ENCODE measurements around the gene FCGR3A.
A peak's percentile ranks its signal among the peaks of the same experiment; 100 is the strongest.
"Not testable (repeated sequence)": the region's sequence is repeated elsewhere in the genome, so short reads cannot be mapped to it uniquely, and the experiment has no call there.

FCGR3A gene

DNA sequence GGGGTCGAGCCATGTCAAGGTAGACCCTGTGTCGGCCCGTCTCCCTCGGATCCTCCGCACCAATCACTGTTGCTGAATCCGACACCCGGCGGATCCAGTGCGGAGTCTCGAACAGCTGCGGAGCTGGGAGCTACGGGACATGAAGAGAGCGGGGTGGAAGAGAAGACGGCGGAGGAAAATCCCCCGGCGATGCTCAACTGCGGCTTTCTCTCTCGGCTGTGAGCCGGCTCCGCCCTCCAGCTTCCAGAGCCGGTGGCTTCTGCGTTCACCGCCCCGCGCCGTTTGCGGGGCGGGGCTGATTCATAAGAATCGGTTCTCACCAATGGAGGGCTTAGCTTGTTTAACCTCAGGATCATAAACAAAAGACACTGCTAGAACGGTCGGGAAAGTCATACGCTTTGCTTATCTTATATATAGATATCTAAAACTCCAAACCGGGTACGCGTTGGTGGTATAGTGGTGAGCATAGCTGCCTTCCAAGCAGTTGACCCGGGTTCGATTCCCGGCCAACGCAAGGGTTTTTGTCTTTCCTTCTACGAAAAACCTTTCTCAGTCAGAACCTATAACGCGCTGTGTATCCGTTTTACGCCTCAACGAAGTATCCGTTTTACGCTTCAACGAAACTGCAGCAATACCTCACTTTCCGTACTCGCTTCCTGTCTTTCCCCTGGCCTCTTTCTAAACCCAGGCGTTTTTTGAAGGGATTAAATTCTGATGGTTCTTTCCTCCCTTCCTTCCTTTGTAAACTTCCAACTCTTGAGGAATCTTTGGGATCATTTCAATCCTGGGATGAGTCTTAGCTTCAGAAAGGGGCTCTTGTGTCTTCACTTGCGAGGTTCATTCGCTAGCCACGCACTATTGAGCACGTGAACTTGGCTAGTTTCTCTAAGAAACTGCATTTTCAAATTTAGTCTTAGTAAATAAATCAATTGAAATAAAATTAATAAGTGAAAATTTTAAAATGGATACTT lies 18.7 kb downstream of the FCGR3A start:
- peak; percentile 90 for DNase-seq (ENCODE audit: low read depth)

- not testable (repeated sequence) for DNase-seq (ENCODE audit: low read depth)
Observed at GRCh38 chr1:161530158-161530557, 19.5 kb downstream of the FCGR3A start.

DNA sequence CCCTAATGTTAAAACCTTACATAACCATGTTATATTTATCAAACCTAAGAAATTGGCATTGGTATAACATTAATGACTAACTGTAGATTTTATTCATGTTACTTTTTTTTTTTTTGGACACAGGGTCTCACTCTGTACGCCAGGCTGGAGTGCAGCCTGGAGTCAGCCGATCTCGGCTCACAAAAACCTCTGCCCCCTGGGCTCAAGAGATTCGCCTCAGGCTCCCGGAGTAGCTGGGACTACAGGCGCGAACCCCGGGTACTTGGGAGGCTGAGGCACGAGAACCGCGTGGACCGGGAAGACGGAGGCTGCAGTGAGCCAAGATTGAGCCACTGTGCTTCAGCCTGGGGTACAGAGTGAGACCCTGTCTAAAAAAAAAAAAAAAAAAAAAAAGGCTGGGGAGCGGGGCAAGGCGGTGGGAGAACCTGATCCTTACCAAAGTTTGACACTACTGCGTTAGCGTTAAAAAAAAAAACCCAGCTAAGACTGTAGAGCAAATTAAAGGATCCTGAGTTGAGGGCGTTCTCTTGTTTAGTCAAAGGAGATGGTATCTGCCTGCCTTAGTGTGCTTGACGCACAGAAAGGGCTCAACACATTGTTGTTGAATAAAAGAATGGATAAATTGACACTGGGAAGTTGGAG lies 20.0 kb downstream of the FCGR3A start:
- DNase-seq (ENCODE audit: low read depth) = not testable (repeated sequence)

DNA sequence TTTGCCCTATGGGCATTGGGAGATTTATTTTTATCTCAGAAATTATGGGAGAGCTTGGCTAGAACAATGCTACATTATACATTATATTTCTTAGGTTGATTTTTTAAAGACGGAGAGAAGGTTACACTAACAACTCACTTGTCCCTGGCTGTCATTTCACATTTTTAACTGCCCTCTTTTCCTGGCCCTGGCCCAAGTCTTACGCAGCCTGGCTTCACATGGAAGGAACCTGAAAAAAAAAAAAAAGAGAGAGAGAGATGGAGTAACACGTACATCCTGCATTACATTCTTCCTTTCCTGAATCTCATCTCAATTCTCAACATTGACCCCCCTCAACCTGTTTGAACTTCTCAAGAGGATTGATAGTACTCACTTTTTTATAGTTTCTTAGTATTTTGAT lies 21.1 kb downstream of the FCGR3A start:
- not testable (repeated sequence) for DNase-seq (ENCODE audit: low read depth)

GRCh38 chr1:161525918-161526317 lies 23.7 kb downstream of the FCGR3A start:
- DNase-seq (ENCODE audit: low read depth) = not testable (repeated sequence)

DNA sequence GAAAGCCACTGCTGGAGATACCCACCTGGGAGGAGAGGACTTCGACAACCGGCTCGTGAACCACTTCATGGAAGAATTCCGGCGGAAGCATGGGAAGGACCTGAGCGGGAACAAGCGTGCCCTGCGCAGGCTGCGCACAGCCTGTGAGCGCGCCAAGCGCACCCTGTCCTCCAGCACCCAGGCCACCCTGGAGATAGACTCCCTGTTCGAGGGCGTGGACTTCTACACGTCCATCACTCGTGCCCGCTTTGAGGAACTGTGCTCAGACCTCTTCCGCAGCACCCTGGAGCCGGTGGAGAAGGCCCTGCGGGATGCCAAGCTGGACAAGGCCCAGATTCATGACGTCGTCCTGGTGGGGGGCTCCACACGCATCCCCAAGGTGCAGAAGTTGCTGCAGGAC lies 24.3 kb downstream of the FCGR3A start:
- not testable (repeated sequence) for DNase-seq (ENCODE audit: low read depth)

- DNase-seq (ENCODE audit: low read depth) = not testable (repeated sequence)
Observed at GRCh38 chr1:161524742-161525291, 24.8 kb downstream of the FCGR3A start.

GRCh38 chr1:161523817-161524741 lies 25.5 kb downstream of the FCGR3A start, which contains the start of gene HSPA6:
Gene HSPA6 (plus strand): TSS chr1:161524540. CDS start chr1:161524659, 119 bp downstream.
- DNase-seq (ENCODE audit: low read depth) = peak; percentile 72

DNA sequence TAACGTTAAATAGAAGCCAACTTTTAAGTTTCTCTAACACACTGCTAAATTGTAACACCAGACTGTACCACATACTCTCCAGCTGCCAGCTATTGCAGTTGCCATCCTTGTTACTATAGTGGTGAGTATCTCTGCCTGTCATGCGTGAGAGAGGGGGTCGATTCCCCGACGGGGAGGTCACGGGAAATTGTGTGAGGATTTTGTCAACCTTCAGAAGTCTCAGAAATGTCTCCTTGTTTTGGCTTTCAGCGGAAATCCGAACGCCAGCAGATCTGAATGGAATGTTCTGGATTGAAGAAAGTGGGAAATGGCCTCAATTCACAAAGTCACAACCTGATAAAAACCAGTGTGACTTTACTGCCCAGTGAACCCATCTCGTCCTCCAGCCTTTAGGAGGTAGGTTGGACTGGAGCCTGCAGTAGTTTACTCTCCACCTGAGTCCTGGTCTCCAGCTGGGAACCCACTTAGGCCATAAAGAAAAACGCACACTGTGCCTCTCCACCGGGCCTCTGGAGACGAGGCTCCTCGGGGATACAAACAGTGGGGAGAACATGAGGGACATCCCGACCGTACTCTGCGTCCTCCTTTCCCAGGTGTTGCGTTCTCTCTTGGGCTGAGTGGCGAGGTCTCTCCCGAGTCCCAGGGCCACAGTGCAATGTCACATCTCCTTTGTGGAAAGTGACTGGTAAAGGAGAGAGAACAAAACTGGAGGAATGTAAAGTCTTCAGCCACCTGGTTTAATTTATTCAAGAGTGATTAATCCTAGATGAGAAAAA lies 26.4 kb downstream of the FCGR3A start:
- DNase-seq (ENCODE audit: low read depth) = not testable (repeated sequence)

DNA sequence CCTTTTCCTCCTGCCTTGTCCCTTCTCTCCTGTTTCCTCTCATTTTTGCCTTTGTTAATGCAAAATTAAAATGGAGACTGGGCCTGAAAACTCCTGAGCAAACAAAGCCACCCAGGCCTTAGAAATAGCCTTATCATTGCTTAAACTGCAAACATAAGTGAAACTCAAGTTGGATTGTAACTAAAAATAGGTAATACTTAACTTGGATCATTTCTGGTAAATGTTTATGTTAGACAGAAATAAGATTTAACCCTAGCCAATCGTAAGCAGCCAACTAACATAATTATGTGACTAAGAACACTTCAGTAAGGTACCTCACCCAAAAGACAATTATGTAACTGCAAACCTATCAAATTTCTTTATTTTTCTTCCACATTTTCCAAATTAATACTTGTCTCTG lies 35.7 kb downstream of the FCGR3A start:
- not testable (repeated sequence) for DNase-seq (ENCODE audit: low read depth)

GRCh38 chr1:161513448-161513780 lies 36.2 kb downstream of the FCGR3A start:
- DNase-seq (ENCODE audit: low read depth) = not testable (repeated sequence)

- DNase-seq (ENCODE audit: low read depth) = not testable (repeated sequence)
Observed at GRCh38 chr1:161512636-161513447, 36.8 kb downstream of the FCGR3A start.

DNA sequence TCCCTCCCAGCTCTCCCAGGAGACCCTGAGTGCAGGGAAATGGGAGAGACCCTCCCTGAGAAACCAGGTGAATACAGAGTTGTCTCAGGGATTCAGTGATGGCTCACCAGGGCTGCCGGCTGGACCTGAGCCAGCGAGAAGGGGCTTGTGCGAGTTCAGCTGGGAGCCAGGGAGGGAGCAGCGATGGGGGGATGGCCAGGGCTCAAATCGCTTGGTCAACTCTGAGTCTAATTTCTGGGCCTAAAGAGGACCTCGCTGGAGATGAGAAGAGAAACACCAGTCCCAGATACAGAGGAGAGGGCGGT lies 37.9 kb downstream of the FCGR3A start:
- DNase-seq (ENCODE audit: low read depth) = no peak

DNA sequence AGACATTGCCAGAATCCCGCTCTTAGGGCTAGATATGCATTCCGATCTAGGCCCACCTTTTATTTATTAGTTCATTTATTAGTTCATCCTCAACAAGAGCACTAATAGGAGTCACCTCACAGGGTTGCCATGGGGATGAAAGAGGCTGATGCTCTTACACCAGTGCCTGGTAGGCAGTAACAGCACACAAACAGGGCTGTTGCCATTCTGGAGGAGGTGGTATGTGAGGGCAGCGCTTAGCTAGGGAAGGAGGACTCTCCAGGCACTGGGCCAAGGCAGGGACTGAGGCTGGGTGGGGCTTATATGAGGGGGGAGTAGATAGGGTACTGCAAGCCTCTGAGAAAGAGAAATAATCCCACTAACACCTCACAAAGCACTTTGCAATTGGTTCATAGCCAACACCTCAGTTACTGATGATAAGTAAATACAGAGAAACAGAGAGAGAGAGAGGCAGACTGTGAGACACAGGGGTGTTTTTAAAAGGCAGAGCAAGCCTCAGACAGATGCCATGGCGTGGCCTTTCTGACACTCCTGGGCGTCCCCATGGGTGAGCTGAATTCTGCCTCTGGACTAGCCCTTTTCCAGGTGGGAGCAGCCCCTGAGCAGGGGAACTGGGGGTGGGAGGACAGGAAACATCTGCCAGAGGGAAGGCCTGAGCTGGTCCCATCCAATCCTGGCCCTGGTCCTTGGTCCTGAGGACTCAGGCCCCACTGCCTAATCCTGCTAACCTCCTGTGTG lies 38.4 kb downstream of the FCGR3A start:
- DNase-seq (ENCODE audit: low read depth) = no peak

DNA sequence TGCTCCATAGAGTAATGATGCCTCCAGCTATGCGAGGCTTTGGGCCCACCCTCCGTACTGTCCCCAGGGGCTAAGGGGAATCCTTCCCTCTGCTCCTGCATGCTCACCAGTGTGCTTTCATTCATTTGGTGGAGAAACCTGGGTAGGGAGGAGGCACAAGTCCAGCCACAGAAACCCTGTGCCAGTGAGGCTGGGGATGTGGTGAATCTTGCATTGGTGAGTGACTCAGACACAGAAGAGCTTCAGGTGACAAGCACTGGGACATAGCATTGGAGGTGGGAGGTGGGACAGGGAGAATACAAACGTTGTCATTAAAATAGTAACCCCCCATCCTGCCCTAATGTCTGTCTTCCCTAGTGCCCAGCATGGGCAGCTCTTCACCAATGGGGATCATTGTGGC lies 39.1 kb downstream of the FCGR3A start:
- no peak for DNase-seq (ENCODE audit: low read depth)

- no peak for DNase-seq (ENCODE audit: low read depth)
Observed at GRCh38 chr1:161506336-161507223, 43.0 kb downstream of the FCGR3A start.

DNA sequence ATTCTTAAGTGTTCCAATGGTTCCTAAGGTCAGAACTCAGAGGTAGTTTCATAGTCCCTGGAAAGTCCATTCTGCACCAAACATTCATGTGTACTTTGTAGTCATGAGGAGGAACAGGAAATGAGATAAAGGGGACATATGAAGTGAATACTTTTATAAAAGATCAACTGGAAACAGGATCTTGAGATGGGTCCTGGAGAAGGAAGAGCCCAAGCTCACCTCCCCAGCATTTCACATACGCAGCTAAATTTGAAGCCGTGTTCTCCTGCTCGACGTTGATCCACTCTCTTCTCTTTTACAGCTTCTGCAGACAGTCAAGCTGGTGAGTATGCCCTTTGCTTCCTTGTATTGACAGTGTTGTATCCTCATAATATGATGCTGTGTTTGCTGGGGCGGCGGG lies 43.9 kb downstream of the FCGR3A start:
- DNase-seq (ENCODE audit: low read depth) = no peak

DNA sequence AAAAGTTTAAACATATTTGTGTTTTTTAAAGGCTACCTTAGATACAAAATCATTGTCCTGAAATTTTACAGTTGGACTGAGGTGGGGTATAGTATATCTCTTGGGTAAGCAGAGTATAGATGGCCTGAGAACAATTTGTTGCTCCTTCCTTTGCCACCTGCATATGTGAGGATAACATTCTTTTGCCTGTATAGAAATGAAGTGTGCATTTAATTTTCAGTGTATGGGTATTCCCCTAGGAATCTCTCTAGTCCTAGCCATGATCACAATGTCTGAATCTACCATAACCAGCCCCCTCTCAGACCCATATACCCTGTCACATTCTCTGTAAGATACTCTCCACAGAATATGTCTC lies 46.2 kb downstream of the FCGR3A start:
- no peak for DNase-seq (ENCODE audit: low read depth)

Measured in HS-5 (cell line).